Sigmoid colon (tissue), 7 donors: Measurements from ENCODE around the gene PIGQ. TPM values are rescaled to one million over a fixed set of nuclear protein-coding genes. Genes with fewer than 3 reads are reported as not detected.
A peak's percentile ranks its signal among the peaks of the same experiment; 100 is the strongest.

Experiments used
- DNase-seq: peaks from one replicate; pipeline ENCODE4 v3.0.0-alpha.2; 2019
- H3K27ac ChIP-seq, 4 donors: fragments of 200-600 bp; sonication (generic); one replicate each; pipeline ENCODE4 v1.5.1; 2016 to 2019; ENCODE audit warnings: mild to moderate bottlenecking in 1 of 4
- H3K27me3 ChIP-seq, 3 donors: fragments of 200-600 bp; sonication (generic); one replicate each; pipeline ENCODE4 v1.5.1; 2019; ENCODE audit warnings: mild to moderate bottlenecking in 1 of 3
- H3K36me3 ChIP-seq, 4 donors: fragments of 200-600 bp; sonication (generic); one replicate each; pipeline ENCODE4 v1.5.1; 2016 to 2019
- H3K4me1 ChIP-seq, 4 donors: fragments of 200-600 bp; sonication (generic); one replicate each; pipeline ENCODE4 v1.5.1; 2017 to 2019
- H3K4me3 ChIP-seq, 4 donors: fragments of 200-600 bp; sonication (generic); one replicate each; pipeline ENCODE4 v1.5.1; 2017 to 2019; ENCODE audit warnings: mild to moderate bottlenecking in 2 of 4, moderate library complexity in 1 of 4
- H3K9me3 ChIP-seq, 4 donors: fragments of 200-600 bp in 3 of 4; sonication (generic) in 3 of 4; one replicate each; pipeline versions ENCODE4 v1.5.1 to v1.6.1; 2013 to 2019
- EP300 ChIP-seq, 4 donors: sonication (generic); formaldehyde crosslinking; IDR thresholded peaks; one replicate each; pipeline ENCODE4 v1.6.1; 2017; ENCODE audit warnings: antibody characterized with exemption in 4 of 4
- POLR2A ChIP-seq, 2 donors: fragments of 450-650 bp; IDR thresholded peaks; one replicate each; pipeline ENCODE4 v1.6.1; 2016; ENCODE audit warnings: antibody characterized with exemption in 2 of 2, mild to moderate bottlenecking in 2 of 2, moderate library complexity in 2 of 2
- POLR2AphosphoS5 ChIP-seq, 4 donors: sonication (generic); formaldehyde crosslinking; IDR thresholded peaks; one replicate each; pipeline ENCODE4 v1.6.1; 2017; ENCODE audit warnings: antibody characterized with exemption in 4 of 4
- WGBS, 2 donors: extraction: QIAGEN DNeasy Blood & Tissue Kit; methylation state at CpG; one replicate each; pipeline ENCODE4 v1.1.7; 2013; 5-methylcytosine and 5-hydroxymethylcytosine counted together
- intact Hi-C: fragments of 100-400 bp; cut with DNase I; formaldehyde crosslinking; loops from one replicate; pipeline ENCODE4 v1.15.1; 2023
- polyA plus RNA-seq, 3 donors: library from polyadenylated mRNA; stranded (reverse); fragments of 200-250 nt; gene quantifications; one replicate each; pipeline ENCODE4 v1.2.3, GENCODE V29; 2013
- total RNA-seq, 4 donors: library from RNA; depleted of rRNA; stranded (reverse); fragments of >200 nt; gene quantifications; one replicate each; pipeline ENCODE4 v1.1.0, GENCODE V29; 2016
- TF ChIP-seq, protein P1 (sequence below), 4 experiments: fragments of 450-650 bp in 3 of 4; fragments of 200-600 bp in 1 of 4; IDR thresholded peaks; one replicate each; pipeline ENCODE4 v1.5.1; 2016 to 2019; ENCODE audit warnings: antibody characterized with exemption in 4 of 4, mild to moderate bottlenecking in 3 of 4, moderate library complexity in 2 of 4
- donor health status: healthy with polysubstance abuse.
- donor health status: Bipolar disorder and iron deficiency.
- donor health status: healthy.

The PIGQ gene
- total and polyA plus RNA-seq, 7 donors, result 11.1 to 47.4 (median 17.8) TPM

DNA sequence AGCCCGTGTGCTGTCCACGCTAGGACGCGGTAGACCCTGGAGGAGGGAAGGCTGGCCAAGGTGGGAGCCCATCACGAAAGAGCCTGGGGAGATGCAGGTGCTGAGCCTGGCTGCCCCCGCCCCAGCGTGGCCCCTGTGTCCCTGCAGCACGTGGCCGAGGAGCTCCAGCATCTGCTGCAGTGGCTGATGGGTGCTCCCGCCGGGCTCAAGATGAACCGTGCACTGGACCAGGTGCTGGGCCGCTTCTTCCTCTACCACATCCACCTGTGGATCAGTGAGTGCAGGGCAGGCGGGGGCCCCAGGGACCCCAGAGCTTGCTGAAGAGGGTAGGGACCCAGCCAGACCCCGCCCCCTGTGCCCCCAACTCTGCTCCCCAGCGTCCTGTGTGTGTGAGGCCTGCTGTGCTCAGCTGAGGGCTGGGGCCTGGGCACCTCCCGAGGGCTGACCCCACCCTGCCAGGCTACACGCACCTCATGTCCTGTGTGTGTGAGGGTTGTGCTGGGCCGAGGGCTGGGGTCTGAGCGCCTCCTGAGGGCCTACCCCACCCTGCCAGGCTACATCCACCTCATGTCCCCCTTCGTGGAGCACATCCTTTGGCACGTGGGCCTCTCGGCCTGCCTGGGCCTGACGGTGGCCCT lies 8.6 kb downstream of the PIGQ start:
- TF ChIP-seq, protein P1, sequence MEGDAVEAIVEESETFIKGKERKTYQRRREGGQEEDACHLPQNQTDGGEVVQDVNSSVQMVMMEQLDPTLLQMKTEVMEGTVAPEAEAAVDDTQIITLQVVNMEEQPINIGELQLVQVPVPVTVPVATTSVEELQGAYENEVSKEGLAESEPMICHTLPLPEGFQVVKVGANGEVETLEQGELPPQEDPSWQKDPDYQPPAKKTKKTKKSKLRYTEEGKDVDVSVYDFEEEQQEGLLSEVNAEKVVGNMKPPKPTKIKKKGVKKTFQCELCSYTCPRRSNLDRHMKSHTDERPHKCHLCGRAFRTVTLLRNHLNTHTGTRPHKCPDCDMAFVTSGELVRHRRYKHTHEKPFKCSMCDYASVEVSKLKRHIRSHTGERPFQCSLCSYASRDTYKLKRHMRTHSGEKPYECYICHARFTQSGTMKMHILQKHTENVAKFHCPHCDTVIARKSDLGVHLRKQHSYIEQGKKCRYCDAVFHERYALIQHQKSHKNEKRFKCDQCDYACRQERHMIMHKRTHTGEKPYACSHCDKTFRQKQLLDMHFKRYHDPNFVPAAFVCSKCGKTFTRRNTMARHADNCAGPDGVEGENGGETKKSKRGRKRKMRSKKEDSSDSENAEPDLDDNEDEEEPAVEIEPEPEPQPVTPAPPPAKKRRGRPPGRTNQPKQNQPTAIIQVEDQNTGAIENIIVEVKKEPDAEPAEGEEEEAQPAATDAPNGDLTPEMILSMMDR (IDR thresholded peaks at IDR 0.05), result no peak
- no peak for TF ChIP-seq EP300 (IDR thresholded peaks at IDR 0.05)
- no peak for TF ChIP-seq POLR2A (IDR thresholded peaks at IDR 0.05)
- TF ChIP-seq POLR2AphosphoS5 (IDR thresholded peaks at IDR 0.05), result no peak
- WGBS, 2 donors, result 74 to 86% methylated on average over 24 of the region's 24 CpGs
- H3K27ac ChIP-seq, result no peak overlapping the region
- H3K4me3 ChIP-seq, result peak overlapping the region in 1 of 4 donors; percentile 29
- no peaks in the 10 kb centered on the region for H3K27me3 ChIP-seq
- H3K9me3 ChIP-seq, result no peaks in the 10 kb centered on the region
- no peak for DNase-seq
- H3K4me1 ChIP-seq, result peaks cover 0 to 8% (median 2%) of the 10 kb centered on the region in 4 donors
- peaks cover 0 to 30% (median 8%) of the 10 kb centered on the region in 4 donors for H3K36me3 ChIP-seq
- intact Hi-C loops, result no loop called here

DNA sequence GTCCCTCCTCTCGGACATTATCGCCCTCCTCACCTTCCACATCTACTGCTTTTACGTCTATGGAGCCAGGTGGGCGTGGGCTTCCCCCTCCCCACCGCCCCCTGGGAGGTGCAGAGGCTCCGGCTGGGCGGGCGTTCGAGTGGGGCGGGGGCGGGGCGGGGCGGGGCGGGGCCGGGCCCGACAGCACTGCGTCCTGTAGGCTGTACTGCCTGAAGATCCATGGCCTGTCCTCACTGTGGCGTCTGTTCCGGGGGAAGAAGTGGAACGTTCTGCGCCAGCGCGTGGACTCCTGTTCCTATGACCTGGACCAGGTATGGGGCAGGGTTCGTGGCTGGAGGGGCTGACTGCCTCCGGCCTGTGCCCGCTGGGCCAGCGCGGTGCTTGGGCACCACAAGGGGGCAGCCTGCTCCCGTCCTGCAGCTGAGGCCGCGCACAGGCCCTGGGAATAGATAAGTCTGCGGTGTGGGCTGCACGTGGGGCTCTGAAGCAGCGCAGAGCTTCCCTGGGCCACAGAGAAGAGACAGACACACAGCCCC lies 9.2 kb downstream of the PIGQ start:
- intact Hi-C loops, result no loop called here
- peaks cover 0 to 8% (median 2%) of the 10 kb centered on the region in 4 donors for H3K4me1 ChIP-seq
- DNase-seq, result peak; percentile 85
- TF ChIP-seq EP300 (IDR thresholded peaks at IDR 0.05) (no peak), POLR2AphosphoS5 (IDR thresholded peaks at IDR 0.05) (peak in 1 of 4 donors; percentile 25)
- TF ChIP-seq, protein P1 (IDR thresholded peaks at IDR 0.05), result peak; percentile 72 to 80 (median 77)
- H3K27ac ChIP-seq, result no peak overlapping the region
- H3K36me3 ChIP-seq, result peaks cover 0 to 25% (median 8%) of the 10 kb centered on the region in 4 donors
- H3K4me3 ChIP-seq, result peak overlapping the region in 1 of 4 donors; percentile 29
- H3K27me3 ChIP-seq, result no peaks in the 10 kb centered on the region
- no peaks in the 10 kb centered on the region for H3K9me3 ChIP-seq
- 14 to 15% methylated on average over 34 of the region's 34 CpGs for WGBS, 2 donors

DNA sequence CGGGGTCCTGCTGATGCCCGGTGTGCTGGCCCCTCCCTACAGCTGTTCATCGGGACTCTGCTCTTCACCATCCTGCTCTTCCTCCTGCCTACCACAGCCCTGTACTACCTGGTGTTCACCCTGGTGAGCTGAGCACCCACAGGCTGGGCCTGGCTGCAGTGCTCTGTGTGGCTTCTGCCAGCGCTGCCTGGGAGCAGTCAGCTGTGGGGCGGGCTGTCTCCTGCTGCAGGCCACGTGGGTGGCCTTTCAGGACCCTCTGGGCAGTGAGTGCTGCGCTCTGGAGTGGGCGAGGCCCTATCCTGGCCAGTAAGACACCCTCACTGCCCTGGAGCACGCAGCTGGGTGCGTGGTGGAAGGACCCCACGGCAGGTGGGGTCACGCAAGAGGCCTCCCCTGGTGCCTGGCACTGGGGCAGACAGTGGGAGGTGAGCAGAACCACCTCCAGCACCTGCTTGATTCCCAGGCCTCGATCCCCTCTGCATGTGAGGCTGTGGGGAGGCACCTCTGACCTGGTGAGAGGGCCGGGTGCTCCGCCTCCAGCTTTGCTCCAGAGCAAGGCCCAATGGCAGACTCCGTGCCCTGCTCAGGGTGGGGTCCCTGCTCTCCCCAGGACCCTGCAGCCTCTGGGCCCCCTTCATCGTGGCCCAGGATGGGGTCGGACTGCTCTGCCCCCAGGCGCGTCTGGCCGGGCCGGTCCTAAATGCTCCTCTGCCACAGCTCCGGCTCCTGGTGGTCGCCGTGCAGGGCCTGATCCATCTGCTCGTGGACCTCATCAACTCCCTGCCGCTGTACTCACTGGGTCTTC lies 10.6 kb downstream of the PIGQ start:
- intact Hi-C loops, result no loop called here
- Histone ChIP-seq H3K36me3 (peaks cover 0 to 11% (median under 1%) of the 10 kb centered on the region in 4 donors), H3K9me3 (no peaks in the 10 kb centered on the region), H3K27me3 (peaks cover 0 to 3% (median 1%) of the 10 kb centered on the region in 3 donors), H3K4me3 (no peak overlapping the region), H3K4me1 (peaks cover 0 to 8% (median 2%) of the 10 kb centered on the region in 4 donors), H3K27ac (no peak overlapping the region)
- no peak for DNase-seq
- TF ChIP-seq, protein P1 (IDR thresholded peaks at IDR 0.05), result no peak
- TF ChIP-seq POLR2AphosphoS5 (IDR thresholded peaks at IDR 0.05) (no peak), POLR2A (IDR thresholded peaks at IDR 0.05) (no peak), EP300 (IDR thresholded peaks at IDR 0.05) (no peak)
- 91 to 95% methylated on average over 27 of the region's 27 CpGs for WGBS, 2 donors

DNA sequence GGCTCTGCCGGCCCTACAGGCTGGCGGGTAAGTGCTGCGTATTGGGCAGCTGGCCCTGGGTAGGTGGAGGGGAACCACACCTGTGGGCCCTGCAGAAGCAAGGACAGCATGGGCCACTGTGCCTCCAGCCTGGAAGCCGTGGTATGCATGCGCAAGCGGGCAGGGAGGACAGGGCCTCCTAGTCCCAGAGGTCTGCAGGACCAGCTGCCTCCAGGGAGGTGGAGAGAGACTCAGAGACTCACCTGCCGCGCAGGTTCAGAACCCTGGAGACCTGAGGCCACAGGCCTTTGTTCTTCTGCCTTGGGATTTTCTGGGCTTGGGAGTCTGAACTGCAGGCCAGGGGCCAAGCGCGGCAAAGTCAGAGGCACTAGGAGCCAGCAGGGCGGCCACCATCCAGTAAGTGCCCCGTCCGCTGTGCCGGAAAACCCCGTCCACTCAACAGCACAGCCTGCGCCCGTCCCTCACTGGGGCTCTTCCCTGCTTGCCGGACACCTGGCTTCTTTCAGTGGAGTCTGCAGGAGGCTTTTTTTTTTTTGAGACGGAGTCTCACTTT lies 11.3 kb downstream of the PIGQ start:
- no peak overlapping the region for H3K27ac ChIP-seq
- intact Hi-C loops, result no loop called here
- TF ChIP-seq EP300 (IDR thresholded peaks at IDR 0.05) (no peak), POLR2AphosphoS5 (IDR thresholded peaks at IDR 0.05) (no peak), POLR2A (IDR thresholded peaks at IDR 0.05) (no peak)
- TF ChIP-seq, protein P1 (IDR thresholded peaks at IDR 0.05), result no peak
- no peaks in the 10 kb centered on the region for H3K9me3 ChIP-seq
- H3K36me3 ChIP-seq, result peaks cover 0 to 4% (median 0%) of the 10 kb centered on the region in 4 donors
- WGBS, 2 donors, result 97 to 98% methylated on average over 19 of the region's 19 CpGs
- peaks cover 0 to 7% (median 3%) of the 10 kb centered on the region in 3 donors for H3K27me3 ChIP-seq
- no peak overlapping the region for H3K4me3 ChIP-seq
- H3K4me1 ChIP-seq, result peaks cover 0 to 8% (median 2%) of the 10 kb centered on the region in 4 donors
- no peak for DNase-seq
